ENCODE data around the gene DNAH12.

- no peak for TF ChIP-seq ZHX1 (conservative IDR thresholded peaks at IDR 0.05; ENCODE audit: low read length)
- TF ChIP-seq CTCF (IDR thresholded peaks at IDR 0.05 in 2 of 3, conservative IDR thresholded peaks at IDR 0.05 in 1 of 3; ENCODE audit: insufficient read depth in 2 of 3, low read depth in 1 of 3, low read length in 3 of 3): no peak
- TF ChIP-seq SMARCE1 (IDR thresholded peaks at IDR 0.05): no peak
- TF ChIP-seq ZNF175 (CRISPR knock-in tag; IDR thresholded peaks at IDR 0.05; ENCODE audit: low read depth): no peak
- no peak for TF ChIP-seq LARP7 (IDR thresholded peaks at IDR 0.05)
- no peak for TF ChIP-seq GABPA (tag; conservative IDR thresholded peaks at IDR 0.05; ENCODE audit: low read depth)
- no peak for TF ChIP-seq ATF2 (CRISPR knock-in tag; IDR thresholded peaks at IDR 0.05)
- peak; percentile 92 for TF ChIP-seq ZNF134 (CRISPR knock-in tag; conservative IDR thresholded peaks at IDR 0.05)
Observed at GRCh38 chr3:57546616-57547015, 2.5 kb upstream of the DNAH12 start.
